Measurements from ENCODE around the gene GIMAP8. TPM values are rescaled to one million over a fixed set of nuclear protein-coding genes. Genes with fewer than 3 reads are reported as not detected.

The GIMAP8 gene
- total and polyA plus RNA-seq, 2 experiments from 2014 or later: 0.06 TPM; not detected in 1

DNA sequence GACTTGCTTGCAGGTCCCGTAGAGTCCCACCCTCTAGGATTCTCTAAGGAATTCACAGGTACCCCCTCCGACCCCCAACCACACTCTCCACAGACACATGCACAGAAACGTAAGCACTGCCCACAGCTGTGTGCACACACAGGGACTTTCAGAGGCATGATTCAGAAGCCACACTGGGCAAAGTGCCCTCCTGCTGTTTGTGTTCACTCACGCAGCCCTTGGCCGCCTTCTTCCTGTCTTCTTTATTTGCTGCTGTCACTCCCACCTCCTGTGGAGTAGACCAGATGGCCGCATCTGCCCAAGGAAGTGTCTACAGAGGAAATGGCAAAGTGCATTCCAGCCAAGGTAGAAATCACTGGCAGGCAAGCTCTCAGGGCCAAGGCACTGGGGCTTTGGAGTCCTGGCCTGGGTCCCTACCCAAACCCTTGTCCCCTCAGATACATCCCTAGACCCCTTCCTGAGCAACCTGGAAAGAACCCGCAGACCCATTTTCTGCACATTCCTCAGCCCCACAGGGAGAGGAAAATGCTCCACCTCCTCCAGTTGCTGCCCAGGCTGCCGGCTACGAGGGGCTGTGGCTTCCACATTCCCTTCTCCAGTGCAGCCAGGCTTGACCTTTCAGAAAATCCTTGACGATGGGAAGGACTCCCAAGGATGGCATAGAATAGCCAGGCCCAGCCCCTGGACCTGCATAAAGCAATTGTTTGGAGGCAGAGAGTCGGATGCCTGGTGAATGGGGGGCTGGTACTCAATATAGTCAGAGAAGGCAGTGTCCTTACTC lies 21.6 kb upstream of the GIMAP8 start:
- H2AFZ ChIP-seq: peak overlapping the region; percentile 73; the same call in 1 of the 2 replicates
- no peak for TF ChIP-seq JUNB (IDR thresholded peaks at IDR 0.05; ENCODE audit: unreplicated experiment)
- TF ChIP-seq, protein P1, sequence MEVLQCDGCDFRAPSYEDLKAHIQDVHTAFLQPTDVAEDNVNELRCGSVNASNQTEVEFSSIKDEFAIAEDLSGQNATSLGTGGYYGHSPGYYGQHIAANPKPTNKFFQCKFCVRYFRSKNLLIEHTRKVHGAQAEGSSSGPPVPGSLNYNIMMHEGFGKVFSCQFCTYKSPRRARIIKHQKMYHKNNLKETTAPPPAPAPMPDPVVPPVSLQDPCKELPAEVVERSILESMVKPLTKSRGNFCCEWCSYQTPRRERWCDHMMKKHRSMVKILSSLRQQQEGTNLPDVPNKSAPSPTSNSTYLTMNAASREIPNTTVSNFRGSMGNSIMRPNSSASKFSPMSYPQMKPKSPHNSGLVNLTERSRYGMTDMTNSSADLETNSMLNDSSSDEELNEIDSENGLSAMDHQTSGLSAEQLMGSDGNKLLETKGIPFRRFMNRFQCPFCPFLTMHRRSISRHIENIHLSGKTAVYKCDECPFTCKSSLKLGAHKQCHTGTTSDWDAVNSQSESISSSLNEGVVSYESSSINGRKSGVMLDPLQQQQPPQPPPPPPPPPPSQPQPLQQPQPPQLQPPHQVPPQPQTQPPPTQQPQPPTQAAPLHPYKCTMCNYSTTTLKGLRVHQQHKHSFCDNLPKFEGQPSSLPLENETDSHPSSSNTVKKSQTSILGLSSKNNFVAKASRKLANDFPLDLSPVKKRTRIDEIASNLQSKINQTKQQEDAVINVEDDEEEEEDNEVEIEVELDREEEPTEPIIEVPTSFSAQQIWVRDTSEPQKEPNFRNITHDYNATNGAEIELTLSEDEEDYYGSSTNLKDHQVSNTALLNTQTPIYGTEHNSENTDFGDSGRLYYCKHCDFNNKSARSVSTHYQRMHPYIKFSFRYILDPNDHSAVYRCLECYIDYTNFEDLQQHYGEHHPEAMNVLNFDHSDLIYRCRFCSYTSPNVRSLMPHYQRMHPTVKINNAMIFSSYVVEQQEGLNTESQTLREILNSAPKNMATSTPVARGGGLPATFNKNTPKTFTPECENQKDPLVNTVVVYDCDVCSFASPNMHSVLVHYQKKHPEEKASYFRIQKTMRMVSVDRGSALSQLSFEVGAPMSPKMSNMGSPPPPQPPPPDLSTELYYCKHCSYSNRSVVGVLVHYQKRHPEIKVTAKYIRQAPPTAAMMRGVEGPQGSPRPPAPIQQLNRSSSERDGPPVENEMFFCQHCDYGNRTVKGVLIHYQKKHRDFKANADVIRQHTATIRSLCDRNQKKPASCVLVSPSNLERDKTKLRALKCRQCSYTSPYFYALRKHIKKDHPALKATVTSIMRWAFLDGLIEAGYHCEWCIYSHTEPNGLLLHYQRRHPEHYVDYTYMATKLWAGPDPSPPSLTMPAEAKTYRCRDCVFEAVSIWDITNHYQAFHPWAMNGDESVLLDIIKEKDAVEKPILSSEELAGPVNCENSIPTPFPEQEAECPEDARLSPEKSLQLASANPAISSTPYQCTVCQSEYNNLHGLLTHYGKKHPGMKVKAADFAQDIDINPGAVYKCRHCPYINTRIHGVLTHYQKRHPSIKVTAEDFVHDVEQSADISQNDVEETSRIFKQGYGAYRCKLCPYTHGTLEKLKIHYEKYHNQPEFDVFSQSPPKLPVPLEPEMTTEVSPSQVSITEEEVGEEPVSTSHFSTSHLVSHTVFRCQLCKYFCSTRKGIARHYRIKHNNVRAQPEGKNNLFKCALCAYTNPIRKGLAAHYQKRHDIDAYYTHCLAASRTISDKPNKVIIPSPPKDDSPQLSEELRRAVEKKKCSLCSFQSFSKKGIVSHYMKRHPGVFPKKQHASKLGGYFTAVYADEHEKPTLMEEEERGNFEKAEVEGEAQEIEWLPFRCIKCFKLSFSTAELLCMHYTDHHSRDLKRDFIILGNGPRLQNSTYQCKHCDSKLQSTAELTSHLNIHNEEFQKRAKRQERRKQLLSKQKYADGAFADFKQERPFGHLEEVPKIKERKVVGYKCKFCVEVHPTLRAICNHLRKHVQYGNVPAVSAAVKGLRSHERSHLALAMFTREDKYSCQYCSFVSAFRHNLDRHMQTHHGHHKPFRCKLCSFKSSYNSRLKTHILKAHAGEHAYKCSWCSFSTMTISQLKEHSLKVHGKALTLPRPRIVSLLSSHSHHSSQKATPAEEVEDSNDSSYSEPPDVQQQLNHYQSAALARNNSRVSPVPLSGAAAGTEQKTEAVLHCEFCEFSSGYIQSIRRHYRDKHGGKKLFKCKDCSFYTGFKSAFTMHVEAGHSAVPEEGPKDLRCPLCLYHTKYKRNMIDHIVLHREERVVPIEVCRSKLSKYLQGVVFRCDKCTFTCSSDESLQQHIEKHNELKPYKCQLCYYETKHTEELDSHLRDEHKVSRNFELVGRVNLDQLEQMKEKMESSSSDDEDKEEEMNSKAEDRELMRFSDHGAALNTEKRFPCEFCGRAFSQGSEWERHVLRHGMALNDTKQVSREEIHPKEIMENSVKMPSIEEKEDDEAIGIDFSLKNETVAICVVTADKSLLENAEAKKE (CRISPR knock-in tag; IDR thresholded peaks at IDR 0.05): peak; percentile 66; the same call in 1 of the 2 replicates
- no peak for TF ChIP-seq EZH2phosphoT487 (IDR thresholded peaks at IDR 0.05; ENCODE audit: unreplicated experiment)
- H3K9me2 ChIP-seq (ENCODE audit: insufficient read depth): 0 out of 2 replicates have a peak, but pooled peaks cover 8% of the 10 kb centered on the region
- Mint-ChIP-seq H3K27ac (no peak overlapping the region), H3K9me3 (no peaks in the 10 kb centered on the region; the same call in 2 of the 3 replicates), H3K4me1 (peaks cover 31% of the 10 kb centered on the region), H3K4me3 (no peak overlapping the region), H3K36me3 (ENCODE audit: low read depth) (no peaks in the 10 kb centered on the region), H3K27me3 (ENCODE audit: insufficient read depth, low read depth, poor library complexity) (peaks cover 19% of the 10 kb centered on the region)
- H3K4me3 ChIP-seq: no peak overlapping the region
- peaks cover 19% of the 10 kb centered on the region; the same call in 1 of the 2 replicates for H3K4me1 ChIP-seq (ENCODE audit: insufficient read depth)
- no peaks in the 10 kb centered on the region for H4K20me1 ChIP-seq (replicated peaks; ENCODE audit: insufficient read depth)
- no peak overlapping the region for H3K27ac ChIP-seq (ENCODE audit: low read depth)
- DNase-seq (ENCODE audit: low spot score) (peak; percentile 41), ATAC-seq (peak; percentile 35; the same call in 2 of the 3 replicates)
- no peaks in the 10 kb centered on the region for H3F3A ChIP-seq (replicated peaks; ENCODE audit: low read depth)
- H3K79me2 ChIP-seq (replicated peaks; ENCODE audit: insufficient read depth): no peaks in the 10 kb centered on the region
- no peaks in the 10 kb centered on the region for H3K36me3 ChIP-seq (ENCODE audit: insufficient read depth)
- no peaks in the 10 kb centered on the region for H3K27me3 ChIP-seq (ENCODE audit: insufficient read depth)
- peak overlapping the region; percentile 6; the same call in 1 of the 2 replicates for H3K4me2 ChIP-seq

DNA sequence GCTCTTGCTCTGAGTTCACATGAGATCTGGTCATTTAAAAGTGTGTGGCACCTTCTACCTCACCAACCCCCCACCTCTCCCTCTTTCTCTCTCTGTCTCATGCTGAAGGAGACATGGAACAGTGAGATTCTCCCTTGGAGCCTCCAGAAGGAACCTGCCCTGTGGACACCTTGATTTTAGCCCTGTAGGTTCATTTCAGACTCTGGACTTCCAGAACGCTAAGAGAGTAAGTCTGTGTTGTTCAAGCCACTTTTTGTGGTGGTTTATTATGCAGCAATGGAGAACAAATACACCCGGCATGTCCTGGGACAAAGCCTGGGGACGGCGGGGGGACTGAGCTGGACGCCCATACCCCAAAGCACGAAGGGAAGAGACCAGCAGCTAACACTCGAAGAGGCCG lies 20.7 kb upstream of the GIMAP8 start:
- H3K36me3 Mint-ChIP-seq (ENCODE audit: low read depth): no peaks in the 10 kb centered on the region
- no peak for DNase-seq (ENCODE audit: low spot score)
- H3K27me3 Mint-ChIP-seq (ENCODE audit: insufficient read depth, low read depth, poor library complexity): peaks cover 19% of the 10 kb centered on the region
- TF ChIP-seq ZNF114 (CRISPR knock-in tag; IDR thresholded peaks at IDR 0.05) (no peak), EZH2phosphoT487 (IDR thresholded peaks at IDR 0.05; ENCODE audit: unreplicated experiment) (no peak), NANOG (IDR thresholded peaks at IDR 0.05; ENCODE audit: borderline replicate concordance) (no peak), ZNF331 (CRISPR knock-in tag; IDR thresholded peaks at IDR 0.05; ENCODE audit: low read depth) (no peak)
- TF ChIP-seq, protein P2, sequence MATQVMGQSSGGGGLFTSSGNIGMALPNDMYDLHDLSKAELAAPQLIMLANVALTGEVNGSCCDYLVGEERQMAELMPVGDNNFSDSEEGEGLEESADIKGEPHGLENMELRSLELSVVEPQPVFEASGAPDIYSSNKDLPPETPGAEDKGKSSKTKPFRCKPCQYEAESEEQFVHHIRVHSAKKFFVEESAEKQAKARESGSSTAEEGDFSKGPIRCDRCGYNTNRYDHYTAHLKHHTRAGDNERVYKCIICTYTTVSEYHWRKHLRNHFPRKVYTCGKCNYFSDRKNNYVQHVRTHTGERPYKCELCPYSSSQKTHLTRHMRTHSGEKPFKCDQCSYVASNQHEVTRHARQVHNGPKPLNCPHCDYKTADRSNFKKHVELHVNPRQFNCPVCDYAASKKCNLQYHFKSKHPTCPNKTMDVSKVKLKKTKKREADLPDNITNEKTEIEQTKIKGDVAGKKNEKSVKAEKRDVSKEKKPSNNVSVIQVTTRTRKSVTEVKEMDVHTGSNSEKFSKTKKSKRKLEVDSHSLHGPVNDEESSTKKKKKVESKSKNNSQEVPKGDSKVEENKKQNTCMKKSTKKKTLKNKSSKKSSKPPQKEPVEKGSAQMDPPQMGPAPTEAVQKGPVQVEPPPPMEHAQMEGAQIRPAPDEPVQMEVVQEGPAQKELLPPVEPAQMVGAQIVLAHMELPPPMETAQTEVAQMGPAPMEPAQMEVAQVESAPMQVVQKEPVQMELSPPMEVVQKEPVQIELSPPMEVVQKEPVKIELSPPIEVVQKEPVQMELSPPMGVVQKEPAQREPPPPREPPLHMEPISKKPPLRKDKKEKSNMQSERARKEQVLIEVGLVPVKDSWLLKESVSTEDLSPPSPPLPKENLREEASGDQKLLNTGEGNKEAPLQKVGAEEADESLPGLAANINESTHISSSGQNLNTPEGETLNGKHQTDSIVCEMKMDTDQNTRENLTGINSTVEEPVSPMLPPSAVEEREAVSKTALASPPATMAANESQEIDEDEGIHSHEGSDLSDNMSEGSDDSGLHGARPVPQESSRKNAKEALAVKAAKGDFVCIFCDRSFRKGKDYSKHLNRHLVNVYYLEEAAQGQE (IDR thresholded peaks at IDR 0.05; ENCODE audit: unreplicated experiment): no peak
- TF ChIP-seq, protein P3, sequence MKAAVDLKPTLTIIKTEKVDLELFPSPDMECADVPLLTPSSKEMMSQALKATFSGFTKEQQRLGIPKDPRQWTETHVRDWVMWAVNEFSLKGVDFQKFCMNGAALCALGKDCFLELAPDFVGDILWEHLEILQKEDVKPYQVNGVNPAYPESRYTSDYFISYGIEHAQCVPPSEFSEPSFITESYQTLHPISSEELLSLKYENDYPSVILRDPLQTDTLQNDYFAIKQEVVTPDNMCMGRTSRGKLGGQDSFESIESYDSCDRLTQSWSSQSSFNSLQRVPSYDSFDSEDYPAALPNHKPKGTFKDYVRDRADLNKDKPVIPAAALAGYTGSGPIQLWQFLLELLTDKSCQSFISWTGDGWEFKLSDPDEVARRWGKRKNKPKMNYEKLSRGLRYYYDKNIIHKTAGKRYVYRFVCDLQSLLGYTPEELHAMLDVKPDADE (IDR thresholded peaks at IDR 0.05): no peak

More for the DNA sequence above, 20.7 kb upstream of the GIMAP8 start:
- H3K9me2 ChIP-seq (ENCODE audit: insufficient read depth): 0 out of 2 replicates have a peak, but pooled peaks cover 6% of the 10 kb centered on the region
- H3K36me3 ChIP-seq (ENCODE audit: insufficient read depth): no peaks in the 10 kb centered on the region
- no peak overlapping the region for H3K4me2 ChIP-seq
- no peak overlapping the region for H2AFZ ChIP-seq
- peaks cover 19% of the 10 kb centered on the region; the same call in 1 of the 2 replicates for H3K4me1 ChIP-seq (ENCODE audit: insufficient read depth)
- no peak for ATAC-seq
- H3K4me3 ChIP-seq: no peak overlapping the region
- no peaks in the 10 kb centered on the region for H3F3A ChIP-seq (replicated peaks; ENCODE audit: low read depth)
- Mint-ChIP-seq H3K4me3 (no peak overlapping the region), H3K27ac (no peak overlapping the region), H3K9me3 (no peaks in the 10 kb centered on the region; the same call in 2 of the 3 replicates), H3K4me1 (peaks cover 31% of the 10 kb centered on the region)
- no peak overlapping the region for H3K27ac ChIP-seq (ENCODE audit: low read depth)
- no peaks in the 10 kb centered on the region for H3K79me2 ChIP-seq (replicated peaks; ENCODE audit: insufficient read depth)
- H3K27me3 ChIP-seq (ENCODE audit: insufficient read depth): no peaks in the 10 kb centered on the region
- no peaks in the 10 kb centered on the region for H4K20me1 ChIP-seq (replicated peaks; ENCODE audit: insufficient read depth)

Data from GM23338 (cell line).